AG04450 (cell line): ENCODE results near the gene CHCHD4. TPM values are rescaled to one million over a fixed set of nuclear protein-coding genes. Genes with fewer than 3 reads are reported as not detected.

ENCODE experiments used
- CTCF ChIA-PET: fragments of 300-600, 350-600 bp; formaldehyde crosslinking; extraction: SDS; loops from one replicate; lab custom pipeline; 2022; ENCODE audit warnings: antibody characterized with exemption, inconsistent platforms; lab: Charles Lee
- POLR2A ChIA-PET: fragments of 350-600 bp; formaldehyde crosslinking; extraction: SDS; loops from one replicate; lab custom pipeline; 2021; ENCODE audit warnings: antibody characterized with exemption, inconsistent platforms; lab: Yijun Ruan, JAX
- DNase-seq: peaks from one replicate; pipeline ENCODE4 v3.0.0-alpha.2; 2011; ENCODE audit warnings: low read depth, low spot score
- H3K27ac ChIP-seq: one replicate; pipeline ENCODE4 v1.5.1; 2012; ENCODE audit warnings: low read depth, low read length, control low read depth
- H3K27me3 ChIP-seq: one replicate; pipeline ENCODE4 v1.6.0; 2012; ENCODE audit warnings: low read length; ENCODE audit not compliant: control insufficient read depth, insufficient read depth
- H3K4me3 ChIP-seq: 2 replicates; pipeline ENCODE4 v1.5.1; 2011; ENCODE audit warnings: mild to moderate bottlenecking, low read depth, low read length, control low read depth
- H3K9me3 ChIP-seq: 2 replicates; pipeline ENCODE4 v1.5.1; 2012; ENCODE audit warnings: low read length; ENCODE audit not compliant: control insufficient read depth, insufficient read depth
- CTCF ChIP-seq: IDR thresholded peaks from 2 replicates; pipeline ENCODE4 v1.5.1; 2011; ENCODE audit warnings: low read depth, low read length, control low read depth, inconsistent platforms
- polyA plus RNA-seq: library from polyadenylated mRNA; depleted of rRNA; stranded (reverse); fragments of >200 nt; gene quantifications from 2 replicates; pipeline ENCODE4 v1.2.3, GENCODE V29; 2011

CHCHD4 gene
- polyA plus RNA-seq, 1 experiment: 11.4 TPM

GRCh38 chr3:14119651-14120050 is 5.0 kb downstream of the CHCHD4 start:
- ChIA-PET POLR2A (no interaction called here), CTCF (interaction anchor here (1.9 kb wide), 1 partner anchor 223 kb away, joined by 11 read pairs; no protein-coding TSS in a partner anchor)
- Histone ChIP-seq H3K27me3 (no peaks in the 10 kb centered on the region), H3K27ac (no peak overlapping the region), H3K4me3 (no peak overlapping the region), H3K9me3 (no peaks in the 10 kb centered on the region)
- TF ChIP-seq CTCF: no peak
- no peak for DNase-seq

- CTCF ChIA-PET: interaction anchor here (0.5 to 1.9 kb wide), 4 partner anchors 222 to 556 kb away, joined by 3 to 15 read pairs (median 4); partner anchors contain the start of gene C3orf20
- DNase-seq: no peak
- Histone ChIP-seq H3K27me3 (no peaks in the 10 kb centered on the region), H3K4me3 (no peak overlapping the region), H3K27ac (no peak overlapping the region), H3K9me3 (no peaks in the 10 kb centered on the region)
- no peak for TF ChIP-seq CTCF
- POLR2A ChIA-PET: no interaction called here
Observed at GRCh38 chr3:14118400-14119381, 6.0 kb downstream of the CHCHD4 start.

GRCh38 chr3:14117468-14118399 is 6.9 kb downstream of the CHCHD4 start:
- ChIA-PET POLR2A (no interaction called here), CTCF (interaction anchor here (0.7 to 1.3 kb wide), 3 partner anchors 221 to 463 kb away, joined by 3 to 15 read pairs (median 3); no protein-coding TSS in a partner anchor)
- no peak for TF ChIP-seq CTCF
- H3K27me3 ChIP-seq: no peaks in the 10 kb centered on the region
- no peak overlapping the region for H3K4me3 ChIP-seq
- no peaks in the 10 kb centered on the region for H3K9me3 ChIP-seq
- no peak overlapping the region for H3K27ac ChIP-seq
- DNase-seq: no peak

- H3K9me3 ChIP-seq: no peaks in the 10 kb centered on the region
- TF ChIP-seq CTCF: peak; percentile 37
- no peak overlapping the region for H3K27ac ChIP-seq
- no peaks in the 10 kb centered on the region for H3K27me3 ChIP-seq
- no peak for DNase-seq
- POLR2A ChIA-PET: interaction anchor here (0.7 kb wide), 1 partner anchor 10 kb away, joined by 3 read pairs; the partner anchor contains the start of genes CHCHD4 and TMEM43
- H3K4me3 ChIP-seq: no peak overlapping the region
- CTCF ChIA-PET: interaction anchor here (1.0 to 2.0 kb wide), 4 partner anchors 212 to 459 kb away, joined by 3 to 16 read pairs (median 8); no protein-coding TSS in a partner anchor
Observed at GRCh38 chr3:14113965-14114635, 10.6 kb downstream of the CHCHD4 start.
